GM19025 (cell line): ENCODE results near the gene OR51A4.
"Not testable (repeated sequence)": the region's sequence is repeated elsewhere in the genome, so short reads cannot be mapped to it uniquely, and the experiment has no call there.

Experiments
- ATAC-seq: cut with Tn5 transposase; IDR thresholded peaks from one replicate; pipeline ENCODE4 v1.9.1; 2021; ENCODE audit warnings: mild to moderate bottlenecking, low read depth, moderate library complexity; ENCODE audit not compliant: unreplicated experiment

Gene OR51A4

GRCh38 chr11:4947505-4947904, at the start of gene OR51A4:
OR51A4 (minus strand) TSS chr11:4947605; CDS start chr11:4947100, 505 bp downstream.
- no peak for ATAC-seq

- no peak for ATAC-seq
These were observed 47.1 kb upstream of the OR51A4 start, which contains the start of gene OR51L1 for GRCh38 chr11:4994551-4994950. OR51L1 (plus strand) TSS chr11:4994851; CDS start chr11:4998983, 4,132 bp downstream.

GRCh38 chr11:4991060-4991459, 43.7 kb upstream of the OR51A4 start:
- ATAC-seq: no peak

GRCh38 chr11:4983841-4984240, 36.4 kb upstream of the OR51A4 start:
- ATAC-seq: no peak

GRCh38 chr11:4982678-4983077, 35.3 kb upstream of the OR51A4 start:
- no peak for ATAC-seq

GRCh38 chr11:4979036-4979435, 31.6 kb upstream of the OR51A4 start:
- no peak for ATAC-seq

GRCh38 chr11:4975436-4975835, 28.0 kb upstream of the OR51A4 start:
- no peak for ATAC-seq

GRCh38 chr11:4962816-4963215, 15.4 kb upstream of the OR51A4 start:
- no peak for ATAC-seq

- ATAC-seq: no peak
These were observed 13.5 kb upstream of the OR51A4 start for GRCh38 chr11:4960877-4961276.

- ATAC-seq: no peak
These were observed 10.0 kb upstream of the OR51A4 start for GRCh38 chr11:4957396-4957795.

GRCh38 chr11:4955613-4956012, 8.2 kb upstream of the OR51A4 start, which contains the start of gene OR51A2:
OR51A2 (minus strand) TSS chr11:4955713; CDS start chr11:4955713, 0 bp downstream.
- not testable (repeated sequence) for ATAC-seq

- ATAC-seq: no peak
These were observed 10.7 kb downstream of the OR51A4 start for GRCh38 chr11:4936745-4937144.

GRCh38 chr11:4932751-4933150, 14.7 kb downstream of the OR51A4 start:
- no peak for ATAC-seq

- no peak for ATAC-seq
These were observed 20.8 kb downstream of the OR51A4 start for GRCh38 chr11:4926608-4927007.

GRCh38 chr11:4924239-4924638, 23.2 kb downstream of the OR51A4 start, which contains the start of gene OR51G1:
OR51G1 (minus strand) TSS chr11:4924339; CDS start chr11:4924339, 0 bp downstream.
- no peak for ATAC-seq

- no peak for ATAC-seq
These were observed 25.1 kb downstream of the OR51A4 start for GRCh38 chr11:4922304-4922703.

GRCh38 chr11:4921796-4922195, 25.6 kb downstream of the OR51A4 start:
- no peak for ATAC-seq

- no peak for ATAC-seq
These were observed 28.2 kb downstream of the OR51A4 start, which contains the start of gene OR51G2 for GRCh38 chr11:4919250-4919649. OR51G2 (minus strand) TSS chr11:4919350; CDS start chr11:4915663, 3,687 bp downstream.

- no peak for ATAC-seq
These were observed 30.8 kb downstream of the OR51A4 start for GRCh38 chr11:4916581-4916980.

GRCh38 chr11:4903484-4903883, 43.9 kb downstream of the OR51A4 start, which contains the start of gene OR51A7:
OR51A7 (plus strand) TSS chr11:4903783; CDS start chr11:4907370, 3,587 bp downstream.
- no peak for ATAC-seq
